K562 (cell line): Measurements from ENCODE around the gene NUSAP1. TPM values are rescaled to one million over a fixed set of nuclear protein-coding genes. Genes with fewer than 3 reads are reported as not detected.

Source experiments
- ATAC-seq: fragments of 200-7000 bp; cut with Tn5 transposase; 3 replicates; pipeline ENCODE4 v1.9.1; 2020; ENCODE audit warnings: moderate library complexity
- BruUV-seq: library from RNA; stranded (reverse); fragments of 400-500 nt; replicated peaks from 2 replicates; lab custom pipeline; 2021; lab: Mats Ljungman, UMichigan
- CTCF ChIA-PET: fragments of 300-600 bp; formaldehyde crosslinking; extraction: SDS; loops from one replicate; lab custom pipeline; 2021; ENCODE audit warnings: low intra/inter-chr PET ratio; lab: Yijun Ruan, JAX
- POLR2A ChIA-PET: fragments of 300-600, 350-650 bp; sonication (Branson Sonifier 250); formaldehyde crosslinking; extraction: SDS; loops from one replicate; lab custom pipeline; 2021; ENCODE audit warnings: antibody characterized with exemption, inconsistent platforms; lab: Yijun Ruan, JAX
- DNase-seq, 4 experiments: peaks; one replicate each; pipeline versions ENCODE4 v3.0.0 to v3.0.0-alpha.2; 2011 to 2018; ENCODE audit warnings: low spot score in 3 of 4, mixed read lengths in 3 of 4; ENCODE audit errors: extremely low read depth in 1 of 4
- FAIRE-seq: peaks from 2 replicates; lab custom pipeline; 2011; peaks lifted over from hg19 to GRCh38; lab: Jason Lieb, UNC
- H2AFZ ChIP-seq: 2 replicates; pipeline ENCODE4 v1.6.0; 2011; ENCODE audit warnings: low read depth, low read length, control low read depth, inconsistent platforms
- H3K27ac ChIP-seq: fragments of 200-600 bp; 3 replicates; pipeline ENCODE4 v1.8.0; 2011; ENCODE audit warnings: low read depth, mild to moderate bottlenecking, control low read depth, inconsistent platforms, low read length, moderate library complexity, mixed read lengths; ENCODE audit errors: extremely low read depth
- H3K27me3 ChIP-seq, 2 experiments: fragments of 300-600 bp in 1 of 2; 2 replicates in 1 of 2; 3 replicates in 1 of 2; pipeline versions ENCODE4 v1.6.0 to v1.8.0; 2011; ENCODE audit warnings: inconsistent platforms in 2 of 2, low read length in 2 of 2, mild to moderate bottlenecking in 1 of 2, mixed read lengths in 1 of 2, moderate library complexity in 1 of 2; ENCODE audit not compliant: control insufficient read depth in 2 of 2, insufficient read depth in 2 of 2
- H3K36me3 ChIP-seq: fragments of 300-600 bp; 3 replicates; pipeline ENCODE4 v1.8.0; 2011; ENCODE audit warnings: mild to moderate bottlenecking, low read length, inconsistent platforms; ENCODE audit not compliant: control insufficient read depth, insufficient read depth
- H3K4me1 ChIP-seq, 2 experiments: fragments of 200-600 bp in 1 of 2; replicated peaks in 1 of 2; 2 replicates in 1 of 2; 3 replicates in 1 of 2; pipeline versions ENCODE4 v1.5.1 to v1.8.0; 2011; ENCODE audit warnings: inconsistent platforms in 2 of 2, low read length in 2 of 2, mild to moderate bottlenecking in 1 of 2, mixed read lengths in 1 of 2, moderate library complexity in 1 of 2; ENCODE audit not compliant: control insufficient read depth in 2 of 2, insufficient read depth in 2 of 2
- H3K4me2 ChIP-seq: 2 replicates; pipeline ENCODE4 v1.6.1; 2011; ENCODE audit warnings: low read length, control low read depth, inconsistent platforms, mixed read lengths; ENCODE audit not compliant: insufficient read depth
- H3K4me3 ChIP-seq: fragments of 200-600 bp; sonication (generic), shearing (Covaris generic); 2 replicates; pipeline ENCODE4 v1.5.1; 2016; ENCODE audit warnings: control low read depth, inconsistent platforms
- H3K79me2 ChIP-seq: fragments of 200-600 bp; 3 replicates; pipeline ENCODE4 v1.8.0; 2011; ENCODE audit warnings: low read length, inconsistent platforms; ENCODE audit not compliant: control insufficient read depth, insufficient read depth
- H3K9ac ChIP-seq, 2 experiments: 2 replicates each; pipeline versions ENCODE4 v1.6.0 to v1.6.1; 2011; ENCODE audit warnings: low read depth in 2 of 2, low read length in 2 of 2, control low read depth in 1 of 2, inconsistent platforms in 1 of 2, mild to moderate bottlenecking in 1 of 2, mixed read lengths in 1 of 2; ENCODE audit not compliant: insufficient read depth in 1 of 2
- H3K9me1 ChIP-seq: one replicate; pipeline ENCODE4 v1.6.0; 2011; ENCODE audit warnings: inconsistent platforms, mild to moderate bottlenecking, low read length, moderate library complexity; ENCODE audit not compliant: control insufficient read depth, insufficient read depth
- H3K9me3 ChIP-seq: replicated peaks from 2 replicates; pipeline ENCODE4 v1.5.1; 2011; ENCODE audit warnings: low read depth, low read length, inconsistent platforms; ENCODE audit not compliant: control insufficient read depth, insufficient read depth
- H4K20me1 ChIP-seq: replicated peaks from 2 replicates; pipeline ENCODE4 v1.6.1; 2011; ENCODE audit warnings: low read length, inconsistent platforms, mixed read lengths; ENCODE audit not compliant: control insufficient read depth, insufficient read depth
- BACH1 ChIP-seq: fragments of 200-800 bp; sonication (Bioruptor generic); IDR thresholded peaks from 2 replicates; pipeline ENCODE4 v1.6.1; 2016; ENCODE audit warnings: missing genetic modification characterization, missing compliant biosample characterization
- CBX5 ChIP-seq: IDR thresholded peaks from 2 replicates; pipeline ENCODE4 v1.6.1; 2014; ENCODE audit warnings: low read depth, borderline replicate concordance
- CHD2 ChIP-seq: IDR thresholded peaks from 2 replicates; pipeline ENCODE4 v1.6.1; 2011; ENCODE audit warnings: low read depth, low read length
- ELF1 ChIP-seq: fragments of 200-800 bp; sonication (Bioruptor generic); IDR thresholded peaks from 2 replicates; pipeline ENCODE4 v1.6.1; 2016; ENCODE audit warnings: missing genetic modification characterization, missing compliant biosample characterization
- HNRNPUL1 ChIP-seq: fragments of 200-400 bp; formaldehyde crosslinking; IDR thresholded peaks from 2 replicates; pipeline ENCODE4 v1.6.1; 2017; ENCODE audit warnings: low read length
- KDM5B ChIP-seq: fragments of 200-600 bp; sonication (generic); IDR thresholded peaks from 2 replicates; pipeline ENCODE4 v1.6.1; 2012; ENCODE audit warnings: low read depth, mild to moderate bottlenecking, moderate library complexity, low read length, control low read depth, inconsistent platforms; ENCODE audit not compliant: insufficient replicate concordance
- L3MBTL2 ChIP-seq: fragments of 450-650 bp; IDR thresholded peaks from 2 replicates; pipeline ENCODE4 v1.6.1; 2016; ENCODE audit warnings: mild to moderate bottlenecking, moderate library complexity
- NCOR1 ChIP-seq: fragments of 450-650 bp; IDR thresholded peaks from 2 replicates; pipeline ENCODE4 v1.6.1; 2016; ENCODE audit warnings: mild to moderate bottlenecking, moderate library complexity
- NR2C1 ChIP-seq, 2 experiments: fragments of 450-650 bp; IDR thresholded peaks; 2 replicates each; pipeline ENCODE4 v1.6.1; 2017; ENCODE audit warnings: mild to moderate bottlenecking in 2 of 2, antibody characterized with exemption in 1 of 2, inconsistent platforms in 1 of 2, missing compliant biosample characterization in 1 of 2, missing genetic modification characterization in 1 of 2
- PBX2 ChIP-seq, 2 experiments: IDR thresholded peaks in 1 of 2; conservative IDR thresholded peaks in 1 of 2; 2 replicates each; pipeline ENCODE4 v1.6.1; 2016; ENCODE audit warnings: low read depth in 2 of 2, mild to moderate bottlenecking in 1 of 2, missing compliant biosample characterization in 1 of 2, missing genetic modification characterization in 1 of 2, moderate library complexity in 1 of 2
- PTRF ChIP-seq: fragments of 450-650 bp; IDR thresholded peaks from 2 replicates; pipeline ENCODE4 v1.6.1; 2016; ENCODE audit warnings: mild to moderate bottlenecking, missing genetic modification characterization, missing compliant biosample characterization
- SIN3A ChIP-seq, 2 experiments: fragments of 150-350 bp in 1 of 2; IDR thresholded peaks; 2 replicates each; pipeline ENCODE4 v1.6.1; 2011 to 2016; ENCODE audit warnings: borderline replicate concordance in 2 of 2, low read depth in 2 of 2, low read length in 2 of 2, mild to moderate bottlenecking in 2 of 2, moderate library complexity in 2 of 2; ENCODE audit not compliant: control insufficient read depth in 1 of 2
- SMAD4 ChIP-seq: fragments of 250-450 bp; sonication (Bioruptor Pico); conservative IDR thresholded peaks from 2 replicates; pipeline ENCODE4 v1.8.0; 2021; ENCODE audit warnings: inconsistent platforms, mild to moderate bottlenecking, moderate library complexity
- TAL1 ChIP-seq: fragments of 450-650 bp; IDR thresholded peaks from 2 replicates; pipeline ENCODE4 v1.6.1; 2016; ENCODE audit warnings: mild to moderate bottlenecking
- USF2 ChIP-seq: sonication (generic); formaldehyde crosslinking; IDR thresholded peaks from 2 replicates; pipeline ENCODE4 v1.5.0; 2020; ENCODE audit warnings: missing genetic modification reagents
- ZKSCAN3 ChIP-seq: fragments of 250-450 bp; sonication (Bioruptor Pico); IDR thresholded peaks from 2 replicates; pipeline ENCODE4 v1.4.0; 2020
- WGBS: fragments of 100-300 bp; shearing (Covaris generic); methylation state at CpG from one replicate; pipeline ENCODE4 v1.1.6; 2016; ENCODE audit warnings: low coverage, mixed read lengths; ENCODE audit not compliant: insufficient coverage; ENCODE audit errors: missing lambda C conversion rate; 5-methylcytosine and 5-hydroxymethylcytosine counted together
- in situ Hi-C: fragments of 300-500 bp; cut with MboI; formaldehyde crosslinking; loops from 4 replicates; pipeline ENCODE4 v1.15.0; 2018; ENCODE audit warnings: inconsistent platforms, mixed read lengths
- intact Hi-C: fragments of 100-400 bp; cut with micrococcal nuclease; formaldehyde crosslinking; loops from 2 replicates; pipeline ENCODE4 v1.14.2; 2022
- polyA plus RNA-seq, 8 experiments: library from polyadenylated mRNA; depleted of rRNA in 4 of 8; stranded (reverse) in 5 of 8; unstranded in 3 of 8; fragments of >200 nt; fragmentation: Nextera tagmentation in 2 of 8; fragmentation: Illumina TruSeq in 1 of 8; extraction: Ambion mirVana in 2 of 8; extraction: Trizol in 1 of 8; gene quantifications; 2 replicates each; pipeline versions ENCODE4 v1.2.1 to v1.2.3, GENCODE V29; 2011 to 2014; ENCODE audit warnings: inconsistent platforms in 1 of 8, missing spikeins in 1 of 8
- total RNA-seq, 7 experiments: library from RNA; depleted of rRNA in 6 of 7; stranded (reverse); fragments of >200 nt in 6 of 7; fragmentation: Illumina TruSeq in 2 of 7; extraction: Trizol in 2 of 7; gene quantifications; 2 replicates each; pipeline versions ENCODE4 v1.2.1 to v1.2.3, GENCODE V29; 2011 to 2021; ENCODE audit warnings: low replicate concordance in 1 of 7
- TF ChIP-seq, protein P1 (sequence below): sonication (generic); formaldehyde crosslinking; IDR thresholded peaks from 2 replicates; pipeline ENCODE4 v1.8.0; 2022; ENCODE audit warnings: mild to moderate bottlenecking, low read depth, missing genetic modification reagents

The NUSAP1 gene
- total and polyA plus RNA-seq, 9 of the 15 experiments (the other 6 are each of a cell fraction or from before 2014, with no cell fraction given) = 119 to 266 (median 227) TPM

- intact Hi-C loops (no loop called here), in situ Hi-C loops (no loop called here)
- WGBS = under 1% methylated on average over 39 of the region's 74 CpGs
- POLR2A ChIA-PET = no interaction called here
- peak within 1 kb of the TSS; percentile 97 for H2AFZ ChIP-seq
- H3K9me3 ChIP-seq = no peaks in the 10 kb centered on the region
- ATAC-seq (peak; percentile 86), FAIRE-seq (peak; percentile 69), DNase-seq (peak; percentile 95 to 98 (median 98))
- H3K9me1 ChIP-seq = no peaks in the 10 kb centered on the region
- H3K4me3 ChIP-seq = peak within 1 kb of the TSS; percentile 86
- H3K9ac ChIP-seq = peak within 1 kb of the TSS; percentile 79 to 97
- no peaks in the 10 kb centered on the region for H3K27me3 ChIP-seq
- H3K36me3 ChIP-seq = no peaks in the 10 kb centered on the region; the same call in 2 of the 3 replicates
- peak within 1 kb of the TSS; percentile 80 for H3K27ac ChIP-seq
- peak within 1 kb of the TSS; percentile 86 for H3K4me2 ChIP-seq
- H4K20me1 ChIP-seq = peaks cover 13% of the 10 kb centered on the region
- CTCF ChIA-PET = no interaction called here
- H3K4me1 ChIP-seq = peaks cover 11 to 14% of the 10 kb centered on the region in 2 experiments; a peak in 4 of 5 replicates
- BruUV-seq = no TSS peak
- peaks cover 66% of the 10 kb centered on the region for H3K79me2 ChIP-seq
- no peak for TF ChIP-seq ZKSCAN3 (CRISPR knock-in tag)
- no peak for TF ChIP-seq NCOR1
- TF ChIP-seq PBX2 (CRISPR knock-in tag; IDR thresholded peaks at IDR 0.05; ENCODE audit: low read depth) = no peak
- TF ChIP-seq PBX2 (tag; conservative IDR thresholded peaks at IDR 0.05; ENCODE audit: low read depth) = no peak
- TF ChIP-seq TAL1 = no peak
- TF ChIP-seq NR2C1 (IDR thresholded peaks at IDR 0.05) = no peak
- TF ChIP-seq NR2C1 (tag; IDR thresholded peaks at IDR 0.05) = no peak
- no peak for TF ChIP-seq ELF1 (tag)
- TF ChIP-seq HNRNPUL1 = no peak
- TF ChIP-seq, protein P1, sequence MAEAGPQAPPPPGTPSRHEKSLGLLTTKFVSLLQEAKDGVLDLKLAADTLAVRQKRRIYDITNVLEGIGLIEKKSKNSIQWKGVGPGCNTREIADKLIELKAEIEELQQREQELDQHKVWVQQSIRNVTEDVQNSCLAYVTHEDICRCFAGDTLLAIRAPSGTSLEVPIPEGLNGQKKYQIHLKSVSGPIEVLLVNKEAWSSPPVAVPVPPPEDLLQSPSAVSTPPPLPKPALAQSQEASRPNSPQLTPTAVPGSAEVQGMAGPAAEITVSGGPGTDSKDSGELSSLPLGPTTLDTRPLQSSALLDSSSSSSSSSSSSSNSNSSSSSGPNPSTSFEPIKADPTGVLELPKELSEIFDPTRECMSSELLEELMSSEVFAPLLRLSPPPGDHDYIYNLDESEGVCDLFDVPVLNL (CRISPR knock-in tag) = no peak
- TF ChIP-seq CHD2 = no peak
- TF ChIP-seq L3MBTL2 = peak; percentile 84
- peak; percentile 25 to 99; a peak in 3 of 4 replicates for TF ChIP-seq SIN3A (IDR thresholded peaks at IDR 0.05; ENCODE audit: borderline replicate concordance in 2 of 2, control insufficient read depth in 1 of 2, low read depth in 2 of 2, low read length in 2 of 2)
- TF ChIP-seq PTRF = no peak
- no peak for TF ChIP-seq SMAD4 (CRISPR knock-in tag)
- TF ChIP-seq BACH1 (tag) = no peak
- no peak for TF ChIP-seq CBX5
- TF ChIP-seq KDM5B = peak; percentile 85
- 0 out of 2 replicates have a peak, but pooled peaks have one; percentile 40 for TF ChIP-seq USF2 (CRISPR knock-in tag)
Measured at GRCh38 chr15:41416742-41417417, 84.2 kb downstream of the NUSAP1 start, which contains the start of gene RTF1. TSS of gene RTF1 (plus strand) at chr15:41417095. CDS start at chr15:41417116, 21 bp downstream.
